H9 (cell line): ENCODE measurements around the gene MASP2. TPM values are rescaled to one million over a fixed set of nuclear protein-coding genes. Genes with fewer than 3 reads are reported as not detected.
"Not testable (repeated sequence)": the region's sequence is repeated elsewhere in the genome, so short reads cannot be mapped to it uniquely, and the experiment has no call there.

Experiments used
- DNase-seq: peaks from one replicate; pipeline ENCODE4 v3.0.0-alpha.2; 2017
- H2AFZ ChIP-seq: one replicate; pipeline ENCODE4 v1.6.1; 2013; ENCODE audit warnings: mild to moderate bottlenecking, low read length, control low read depth, moderate library complexity
- H2AK5ac ChIP-seq: 2 replicates; pipeline ENCODE4 v1.6.1; 2013; ENCODE audit warnings: low read length, control low read depth, mixed read lengths; ENCODE audit not compliant: insufficient read length
- H2BK120ac ChIP-seq: one replicate; pipeline ENCODE4 v1.6.1; 2013; ENCODE audit warnings: low read depth, mild to moderate bottlenecking, low read length, control low read depth, inconsistent platforms; ENCODE audit not compliant: poor library complexity, severe bottlenecking
- H2BK12ac ChIP-seq: 2 replicates; pipeline ENCODE4 v1.6.1; 2013; ENCODE audit warnings: low read length, control low read depth, mixed read lengths, low read depth; ENCODE audit not compliant: insufficient read length
- H2BK15ac ChIP-seq: 2 replicates; pipeline ENCODE4 v1.6.1; 2013; ENCODE audit warnings: low read depth, low read length, control low read depth
- H2BK20ac ChIP-seq: one replicate; pipeline ENCODE4 v1.6.1; 2013; ENCODE audit warnings: low read depth, mild to moderate bottlenecking, low read length, control low read depth, inconsistent platforms; ENCODE audit not compliant: poor library complexity, severe bottlenecking
- H2BK5ac ChIP-seq: 2 replicates; pipeline ENCODE4 v1.6.1; 2013; ENCODE audit warnings: low read length, control low read depth, mixed read lengths; ENCODE audit not compliant: insufficient read length
- H3K14ac ChIP-seq: 2 replicates; pipeline ENCODE4 v1.6.1; 2013; ENCODE audit warnings: low read length, control low read depth; ENCODE audit not compliant: insufficient read depth
- H3K18ac ChIP-seq: 2 replicates; pipeline ENCODE4 v1.6.1; 2013; ENCODE audit warnings: low read depth, mild to moderate bottlenecking, mixed read lengths, low read length, control low read depth; ENCODE audit not compliant: insufficient read length
- H3K23ac ChIP-seq: 2 replicates; pipeline ENCODE4 v1.6.1; 2013; ENCODE audit warnings: low read length, control low read depth, mixed read lengths, low read depth; ENCODE audit not compliant: insufficient read length
- H3K23me2 ChIP-seq: 2 replicates; pipeline ENCODE4 v1.6.1; 2013; ENCODE audit warnings: low read depth, mild to moderate bottlenecking, mixed read lengths, low read length, control low read depth; ENCODE audit not compliant: insufficient read length, poor library complexity, severe bottlenecking
- H3K27ac ChIP-seq: 2 replicates; pipeline ENCODE4 v1.5.1; 2013; ENCODE audit warnings: low read length, control low read depth, mixed read lengths, low read depth; ENCODE audit not compliant: insufficient read length
- H3K27me3 ChIP-seq: 2 replicates; pipeline ENCODE4 v1.6.1; 2013; ENCODE audit warnings: low read length, control low read depth, inconsistent platforms; ENCODE audit not compliant: insufficient read depth
- H3K4ac ChIP-seq: 2 replicates; pipeline ENCODE4 v1.6.1; 2013; ENCODE audit warnings: low read depth, mild to moderate bottlenecking, control low read depth, inconsistent platforms, low read length, moderate library complexity
- H3K4me1 ChIP-seq: 2 replicates; pipeline ENCODE4 v1.6.1; 2013; ENCODE audit warnings: low read length, control low read depth, inconsistent platforms; ENCODE audit not compliant: insufficient read depth
- H3K4me2 ChIP-seq: 2 replicates; pipeline ENCODE4 v1.6.1; 2013; ENCODE audit warnings: low read length, control low read depth, mixed read lengths; ENCODE audit not compliant: insufficient read length, insufficient read depth
- H3K56ac ChIP-seq: 2 replicates; pipeline ENCODE4 v1.6.1; 2013; ENCODE audit warnings: low read depth, mild to moderate bottlenecking, mixed read lengths, low read length, control low read depth; ENCODE audit not compliant: insufficient read length
- H3K79me1 ChIP-seq: 2 replicates; pipeline ENCODE4 v1.6.1; 2013; ENCODE audit warnings: low read depth, mild to moderate bottlenecking, moderate library complexity, low read length, control low read depth, inconsistent platforms; ENCODE audit not compliant: insufficient read depth, poor library complexity, severe bottlenecking
- H3K79me2 ChIP-seq: 2 replicates; pipeline ENCODE4 v1.6.1; 2013; ENCODE audit warnings: low read length, control low read depth, inconsistent platforms; ENCODE audit not compliant: insufficient read depth
- H3K9ac ChIP-seq: 2 replicates; pipeline ENCODE4 v1.6.1; 2013; ENCODE audit warnings: low read length, control low read depth, mixed read lengths; ENCODE audit not compliant: insufficient read length; ENCODE audit errors: extremely low read depth
- H3K9me3 ChIP-seq: one replicate; pipeline ENCODE4 v1.6.1; 2013; ENCODE audit warnings: low read depth, low read length, inconsistent platforms; ENCODE audit not compliant: control insufficient read depth
- H3T11ph ChIP-seq: one replicate; pipeline ENCODE4 v1.6.1; 2013; ENCODE audit warnings: mild to moderate bottlenecking, low read length, control low read depth, inconsistent platforms
- H4K20me1 ChIP-seq: one replicate; pipeline ENCODE4 v1.6.1; 2013; ENCODE audit not compliant: control insufficient read depth, insufficient read length, insufficient read depth
- H4K5ac ChIP-seq: 2 replicates; pipeline ENCODE4 v1.6.1; 2013; ENCODE audit warnings: low read depth, mild to moderate bottlenecking, mixed read lengths, low read length, control low read depth; ENCODE audit not compliant: insufficient read length
- H4K8ac ChIP-seq: replicated peaks from 2 replicates; pipeline ENCODE4 v1.6.1; 2013; ENCODE audit warnings: low read length, control low read depth, mixed read lengths, low read depth; ENCODE audit not compliant: insufficient read length
- H4K91ac ChIP-seq: 2 replicates; pipeline ENCODE4 v1.6.1; 2013; ENCODE audit warnings: low read depth, mild to moderate bottlenecking, moderate library complexity, mixed read lengths, low read length, control low read depth; ENCODE audit not compliant: insufficient read length
- H3K27ac Mint-ChIP-seq, 3 experiments: 2 replicates in 2 of 3; 3 replicates in 1 of 3; pipeline ENCODE4 v1.8.0; 2020 to 2021; ENCODE audit warnings: mixed read lengths in 3 of 3, mild to moderate bottlenecking in 1 of 3, moderate library complexity in 1 of 3
- H3K27me3 Mint-ChIP-seq: 2 replicates; pipeline ENCODE4 v1.8.0; 2021; ENCODE audit warnings: low read depth, mild to moderate bottlenecking, moderate library complexity, mixed read lengths
- H3K36me3 Mint-ChIP-seq, 3 experiments: 2 replicates in 2 of 3; 3 replicates in 1 of 3; pipeline ENCODE4 v1.8.0; 2020 to 2021; ENCODE audit warnings: low read depth in 3 of 3, mixed read lengths in 3 of 3; ENCODE audit not compliant: insufficient read depth in 1 of 3
- H3K4me1 Mint-ChIP-seq, 2 experiments: 2 replicates each; pipeline ENCODE4 v1.8.0; 2020; ENCODE audit warnings: mixed read lengths in 2 of 2
- H3K4me3 Mint-ChIP-seq, 2 experiments: 2 replicates in 1 of 2; 3 replicates in 1 of 2; pipeline ENCODE4 v1.8.0; 2020 to 2021; ENCODE audit warnings: mild to moderate bottlenecking in 2 of 2, mixed read lengths in 2 of 2, moderate library complexity in 1 of 2
- H3K9me3 Mint-ChIP-seq, 2 experiments: 2 replicates in 1 of 2; 3 replicates in 1 of 2; pipeline ENCODE4 v1.8.0; 2020; ENCODE audit warnings: mild to moderate bottlenecking in 2 of 2, mixed read lengths in 2 of 2, moderate library complexity in 1 of 2
- WGBS: extraction: QIAGEN DNeasy Blood & Tissue Kit; methylation state at CpG from one replicate; pipeline ENCODE4 v1.1.7; 2013; ENCODE audit warnings: missing lambda C conversion rate, low lambda C conversion rate, mixed read lengths; ENCODE audit not compliant: insufficient read length; ENCODE audit errors: extremely low coverage; 5-methylcytosine and 5-hydroxymethylcytosine counted together
- total RNA-seq: library from RNA; stranded (reverse); gene quantifications from 2 replicates; pipeline ENCODE4 v1.2.1, GENCODE V29; 2021
- TF ChIP-seq, protein P1 (sequence below): fragments of 200-600 bp; sonication (generic); conservative IDR thresholded peaks from 3 replicates; pipeline ENCODE4 v1.8.0; 2021; ENCODE audit warnings: antibody characterized with exemption, mild to moderate bottlenecking

MASP2 gene
- total RNA-seq, 1 experiment from 2014 or later = 0.46 TPM

DNA sequence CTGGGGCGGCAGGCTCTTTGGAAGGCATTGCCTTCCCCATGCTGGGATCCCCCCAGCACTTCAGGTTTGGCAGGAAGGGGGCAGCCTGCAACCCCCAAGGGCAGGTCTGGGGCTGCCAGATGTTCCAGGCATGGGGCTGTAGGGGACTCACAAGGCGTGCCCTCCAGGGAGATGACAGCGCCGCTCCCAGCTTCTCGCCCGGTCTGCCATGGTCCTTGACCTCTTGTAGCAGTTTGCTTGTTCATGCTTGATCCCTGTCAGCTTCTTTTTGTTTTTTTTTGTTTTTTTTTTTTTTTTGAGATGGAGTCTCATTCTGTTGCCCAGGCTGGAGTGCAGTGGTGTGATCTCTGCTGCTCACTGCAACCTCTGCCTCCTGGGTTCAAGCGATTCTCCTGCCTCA is 56.2 kb downstream of the MASP2 start:
- Mint-ChIP-seq H3K27ac (no peak overlapping the region), H3K36me3 (no peaks in the 10 kb centered on the region; a peak in 1 of 7 replicates), H3K9me3 (no peaks in the 10 kb centered on the region), H3K4me1 (peaks cover 12 to 15% of the 10 kb centered on the region in 2 experiments), H3K4me3 (no peak overlapping the region), H3K27me3 (no peaks in the 10 kb centered on the region; the same call in none of the 2 replicates)
- Histone ChIP-seq H3K79me1 (no peaks in the 10 kb centered on the region), H3K23me2 (no peaks in the 10 kb centered on the region), H2AK5ac (no peak overlapping the region), H2BK20ac (no peak overlapping the region), H2AFZ (no peak overlapping the region), H3K79me2 (no peaks in the 10 kb centered on the region), H3K4ac (no peak overlapping the region), H3K18ac (no peak overlapping the region), H4K8ac (no peak overlapping the region), H3T11ph (no peak overlapping the region), H3K56ac (no peak overlapping the region), H3K23ac (no peak overlapping the region), H2BK120ac (no peak overlapping the region), H3K4me1 (no peaks in the 10 kb centered on the region; the same call in 1 of the 2 replicates), H4K5ac (no peak overlapping the region), H3K27ac (no peak overlapping the region), H3K9me3 (no peaks in the 10 kb centered on the region), H2BK12ac (no peak overlapping the region), H4K91ac (no peak overlapping the region), H3K9ac (no peak overlapping the region), H2BK15ac (no peak overlapping the region), H3K4me2 (no peak overlapping the region), H4K20me1 (no peaks in the 10 kb centered on the region), H2BK5ac (no peak overlapping the region), H3K27me3 (no peaks in the 10 kb centered on the region), H3K14ac (no peak overlapping the region)
- DNase-seq = no peak
- no CpG with 5 or more reads among the region's 7 CpGs for WGBS
- TF ChIP-seq, protein P1, sequence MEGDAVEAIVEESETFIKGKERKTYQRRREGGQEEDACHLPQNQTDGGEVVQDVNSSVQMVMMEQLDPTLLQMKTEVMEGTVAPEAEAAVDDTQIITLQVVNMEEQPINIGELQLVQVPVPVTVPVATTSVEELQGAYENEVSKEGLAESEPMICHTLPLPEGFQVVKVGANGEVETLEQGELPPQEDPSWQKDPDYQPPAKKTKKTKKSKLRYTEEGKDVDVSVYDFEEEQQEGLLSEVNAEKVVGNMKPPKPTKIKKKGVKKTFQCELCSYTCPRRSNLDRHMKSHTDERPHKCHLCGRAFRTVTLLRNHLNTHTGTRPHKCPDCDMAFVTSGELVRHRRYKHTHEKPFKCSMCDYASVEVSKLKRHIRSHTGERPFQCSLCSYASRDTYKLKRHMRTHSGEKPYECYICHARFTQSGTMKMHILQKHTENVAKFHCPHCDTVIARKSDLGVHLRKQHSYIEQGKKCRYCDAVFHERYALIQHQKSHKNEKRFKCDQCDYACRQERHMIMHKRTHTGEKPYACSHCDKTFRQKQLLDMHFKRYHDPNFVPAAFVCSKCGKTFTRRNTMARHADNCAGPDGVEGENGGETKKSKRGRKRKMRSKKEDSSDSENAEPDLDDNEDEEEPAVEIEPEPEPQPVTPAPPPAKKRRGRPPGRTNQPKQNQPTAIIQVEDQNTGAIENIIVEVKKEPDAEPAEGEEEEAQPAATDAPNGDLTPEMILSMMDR = no peak

DNA sequence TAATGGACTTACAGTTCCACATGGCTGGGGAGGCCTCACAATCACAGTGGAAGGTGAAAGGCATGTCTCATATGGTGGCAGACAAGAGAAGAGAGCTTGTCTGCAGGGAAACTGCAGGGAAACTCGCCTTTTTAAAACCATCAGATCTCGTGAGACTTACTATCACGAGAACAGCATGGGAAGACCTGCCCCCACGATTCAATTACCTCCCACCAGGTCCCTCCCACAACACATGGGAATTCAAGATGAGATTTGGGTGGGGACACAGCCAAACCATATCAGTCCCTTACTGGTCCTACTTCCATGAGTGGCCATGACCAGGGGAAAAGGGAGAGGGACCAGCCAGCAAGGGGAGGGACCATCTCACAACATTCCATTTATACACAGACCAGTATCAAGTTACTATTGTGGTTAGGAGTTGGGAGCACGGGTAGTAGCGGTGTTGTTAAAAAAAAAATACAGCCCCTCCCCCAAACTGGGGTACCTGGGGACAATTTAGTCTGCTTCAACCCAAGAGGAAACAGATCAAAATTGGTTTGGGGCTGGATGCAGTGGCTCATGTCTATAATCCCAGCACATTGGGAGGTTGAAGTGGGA is 57.0 kb downstream of the MASP2 start:
- H3K4me3 Mint-ChIP-seq, H4K5ac ChIP-seq, H3T11ph ChIP-seq, H3K4me1 ChIP-seq, H3K9me3 ChIP-seq, H3K79me2 ChIP-seq, H3K27me3 Mint-ChIP-seq, H3K23ac ChIP-seq, H3K27me3 ChIP-seq, H3K36me3 Mint-ChIP-seq, H4K91ac ChIP-seq, H2BK20ac ChIP-seq, H3K27ac ChIP-seq, DNase-seq, H2BK5ac ChIP-seq, H2BK12ac ChIP-seq, H3K27ac Mint-ChIP-seq, H2AK5ac ChIP-seq, H4K8ac ChIP-seq, H4K20me1 ChIP-seq, H3K4me2 ChIP-seq, H3K56ac ChIP-seq, H2BK15ac ChIP-seq, H3K23me2 ChIP-seq, H3K9me3 Mint-ChIP-seq, H3K4ac ChIP-seq, H3K79me1 ChIP-seq, H3K18ac ChIP-seq, H3K9ac ChIP-seq, H2AFZ ChIP-seq, H2BK120ac ChIP-seq, H3K14ac ChIP-seq: not testable (repeated sequence)
- WGBS = no CpG with 5 or more reads among the region's 6 CpGs
- peaks cover 12 to 15% of the 10 kb centered on the region in 2 experiments for H3K4me1 Mint-ChIP-seq
